Cardiac ventricle fibroblast (primary cell): ENCODE measurements around the gene CD34. TPM values are rescaled to one million over a fixed set of nuclear protein-coding genes. Genes with fewer than 3 reads are reported as not detected.

Experiments used
- total RNA-seq: library from RNA; depleted of rRNA; stranded (reverse); fragments of >200 nt; gene quantifications from 2 replicates; pipeline ENCODE4 v1.2.3, GENCODE V29; 2015

Gene CD34
- total RNA-seq: 6.1 and 7.4 TPM in 2 replicates

GRCh38 chr1:207910591-207911354 is at the start of gene CD34:
Gene CD34 (minus strand): TSS chr1:207911125. CDS start chr1:207911080, 45 bp downstream.

Other genes with a start within 250 kb of the CD34 start
- 34.4 and 42.0 TPM in 2 replicates for gene CD46, start 159.1 kb downstream of the CD34 start, total RNA-seq